Measurements from ENCODE around the gene OGFOD3.
"Not testable (repeated sequence)": the region's sequence is repeated elsewhere in the genome, so short reads cannot be mapped to it uniquely, and the experiment has no call there.

OGFOD3 gene

GRCh38 chr17:82418001-82418986 lies at the start of gene OGFOD3, which contains the start of gene HEXD:
Gene OGFOD3, minus strand, starts transcription at chr17:82418586. Its CDS starts 101 bp downstream, at chr17:82418485.
Gene HEXD, plus strand, starts transcription at chr17:82418347. Its CDS starts 1,453 bp downstream, at chr17:82419800.
- DNase-seq: peak; percentile 74

- no peak for DNase-seq
These were observed 46.7 kb upstream of the OGFOD3 start for GRCh38 chr17:82465023-82465603.

GRCh38 chr17:82464567-82464929 lies 46.2 kb upstream of the OGFOD3 start:
- DNase-seq: no peak

GRCh38 chr17:82463925-82464566 lies 45.7 kb upstream of the OGFOD3 start:
- DNase-seq: no peak

- no peak for DNase-seq
These were observed 45.0 kb upstream of the OGFOD3 start for GRCh38 chr17:82463391-82463790.

- DNase-seq: peak; percentile 18
These were observed 43.6 kb upstream of the OGFOD3 start for GRCh38 chr17:82461827-82462524.

- DNase-seq: not testable (repeated sequence)
These were observed 41.5 kb upstream of the OGFOD3 start for GRCh38 chr17:82459936-82460335.

GRCh38 chr17:82458885-82459424 lies 40.6 kb upstream of the OGFOD3 start:
- DNase-seq: no peak

GRCh38 chr17:82458179-82458884 lies 39.9 kb upstream of the OGFOD3 start, which contains the start of gene NARF:
Gene NARF, plus strand, starts transcription at chr17:82458741. Its CDS starts 63 bp downstream, at chr17:82458804.
- peak; percentile 99 for DNase-seq

- no peak for DNase-seq
These were observed 39.5 kb upstream of the OGFOD3 start for GRCh38 chr17:82457929-82458178.

- peak; percentile 58 for DNase-seq
These were observed 38.9 kb upstream of the OGFOD3 start for GRCh38 chr17:82457073-82457928.

GRCh38 chr17:82453706-82454105 lies 35.3 kb upstream of the OGFOD3 start:
- DNase-seq: not testable (repeated sequence)

GRCh38 chr17:82453151-82453550 lies 34.8 kb upstream of the OGFOD3 start:
- DNase-seq: not testable (repeated sequence)

- DNase-seq: no peak
These were observed 33.8 kb upstream of the OGFOD3 start for GRCh38 chr17:82452162-82452561.

GRCh38 chr17:82450357-82451106 lies 32.1 kb upstream of the OGFOD3 start, which contains the start of gene CYBC1:
Gene CYBC1, minus strand, starts transcription at chr17:82450752. Its CDS starts 1,498 bp downstream, at chr17:82449254.
- peak; percentile 68 for DNase-seq

GRCh38 chr17:82449883-82450356 lies 31.5 kb upstream of the OGFOD3 start:
- DNase-seq: no peak

GRCh38 chr17:82449131-82449882 lies 30.9 kb upstream of the OGFOD3 start:
- no peak for DNase-seq

- DNase-seq: no peak
These were observed 29.5 kb upstream of the OGFOD3 start for GRCh38 chr17:82447876-82448275.

GRCh38 chr17:82446649-82447048 lies 28.3 kb upstream of the OGFOD3 start:
- no peak for DNase-seq

All from NCI-H226 (cell line).